ENCODE measurements around the gene GANAB. TPM values are rescaled to one million over a fixed set of nuclear protein-coding genes. Genes with fewer than 3 reads are reported as not detected.

GANAB gene
- total and polyA plus RNA-seq, 2 of the 13 experiments (the other 11 are each of a cell fraction or from before 2014, with no cell fraction given) = 99.5 to 234 TPM

GRCh38 chr11:62645946-62646824 is at the start of gene GANAB (continued):
- TF ChIP-seq SNAPC4 (CRISPR knock-in tag; IDR thresholded peaks at IDR 0.05) = peak; percentile 23; the same call in 1 of the 2 replicates
- no peak for TF ChIP-seq ZSCAN22 (CRISPR knock-in tag; IDR thresholded peaks at IDR 0.05)
- peak; percentile 82; the same call in 1 of the 2 replicates for TF ChIP-seq ZBTB42 (CRISPR knock-in tag; IDR thresholded peaks at IDR 0.05)
- no peak for TF ChIP-seq ZNF407 (CRISPR knock-in tag; IDR thresholded peaks at IDR 0.05; ENCODE audit: not compliant biosample characterization)
- peak; percentile 77 for TF ChIP-seq HNF4A (CRISPR knock-in tag; IDR thresholded peaks at IDR 0.05)
- no peak for TF ChIP-seq MATR3 (CRISPR knock-in tag; IDR thresholded peaks at IDR 0.05)
- peak; percentile 81 for TF ChIP-seq UBTF (CRISPR knock-in tag; IDR thresholded peaks at IDR 0.05)
- TF ChIP-seq ZNF280B (CRISPR knock-in tag; IDR thresholded peaks at IDR 0.05; ENCODE audit: borderline replicate concordance) = peak; percentile 57
